IPS-18c (cell line): ENCODE data around the gene FHOD3.

ENCODE experiments used
- H3K4me3 ChIP-seq: 2 replicates; pipeline ENCODE4 v1.7.0; 2013; ENCODE audit warnings: low read depth, mild to moderate bottlenecking, low read length, moderate library complexity; ENCODE audit not compliant: insufficient read depth
- H3K9me3 ChIP-seq: one replicate; pipeline ENCODE4 v1.6.1; 2013; ENCODE audit warnings: mild to moderate bottlenecking, low read length, moderate library complexity; ENCODE audit not compliant: control insufficient read depth, insufficient read depth

FHOD3 gene

GRCh38 chr18:36633961-36634412 lies 336.5 kb downstream of the FHOD3 start:
- H3K4me3 ChIP-seq = no peak overlapping the region

GRCh38 chr18:36634573-36635216 lies 337.2 kb downstream of the FHOD3 start:
- no peak overlapping the region for H3K4me3 ChIP-seq
- H3K9me3 ChIP-seq = no peaks in the 10 kb centered on the region

More at GRCh38 chr18:36633961-36634412, 336.5 kb downstream of the FHOD3 start:
- H3K9me3 ChIP-seq = no peaks in the 10 kb centered on the region

- Histone ChIP-seq H3K4me3 (no peak overlapping the region), H3K9me3 (no peaks in the 10 kb centered on the region)
Measured at GRCh38 chr18:36635414-36636096, 338.0 kb downstream of the FHOD3 start.

- Histone ChIP-seq H3K9me3 (no peaks in the 10 kb centered on the region), H3K4me3 (no peak overlapping the region)
Measured at GRCh38 chr18:36636237-36636817, 338.8 kb downstream of the FHOD3 start.

- no peak overlapping the region for H3K4me3 ChIP-seq
- no peaks in the 10 kb centered on the region for H3K9me3 ChIP-seq
Measured at GRCh38 chr18:36638224-36638623, 340.7 kb downstream of the FHOD3 start.

- H3K4me3 ChIP-seq = no peak overlapping the region
- H3K9me3 ChIP-seq = no peaks in the 10 kb centered on the region
Measured at GRCh38 chr18:36640021-36640952, 342.8 kb downstream of the FHOD3 start.

GRCh38 chr18:36643061-36643460 lies 345.5 kb downstream of the FHOD3 start:
- H3K4me3 ChIP-seq = no peak overlapping the region
- H3K9me3 ChIP-seq = no peaks in the 10 kb centered on the region

- Histone ChIP-seq H3K9me3 (no peaks in the 10 kb centered on the region), H3K4me3 (no peak overlapping the region)
Measured at GRCh38 chr18:36648803-36649202, 351.3 kb downstream of the FHOD3 start.

GRCh38 chr18:36649205-36649604 lies 351.7 kb downstream of the FHOD3 start:
- Histone ChIP-seq H3K9me3 (no peaks in the 10 kb centered on the region), H3K4me3 (no peak overlapping the region)

- Histone ChIP-seq H3K9me3 (no peaks in the 10 kb centered on the region), H3K4me3 (no peak overlapping the region)
Measured at GRCh38 chr18:36650266-36650665, 352.8 kb downstream of the FHOD3 start.

GRCh38 chr18:36650906-36651305 lies 353.4 kb downstream of the FHOD3 start:
- Histone ChIP-seq H3K4me3 (no peak overlapping the region), H3K9me3 (no peaks in the 10 kb centered on the region)

- no peaks in the 10 kb centered on the region for H3K9me3 ChIP-seq
Measured at GRCh38 chr18:36652503-36652902, 355.0 kb downstream of the FHOD3 start.

GRCh38 chr18:36653141-36653869 lies 355.8 kb downstream of the FHOD3 start:
- Histone ChIP-seq H3K4me3 (no peak overlapping the region), H3K9me3 (no peaks in the 10 kb centered on the region)

More at GRCh38 chr18:36652503-36652902, 355.0 kb downstream of the FHOD3 start:
- no peak overlapping the region for H3K4me3 ChIP-seq

GRCh38 chr18:36653870-36654269 lies 356.4 kb downstream of the FHOD3 start:
- no peak overlapping the region for H3K4me3 ChIP-seq

GRCh38 chr18:36655074-36655473 lies 357.6 kb downstream of the FHOD3 start:
- no peaks in the 10 kb centered on the region for H3K9me3 ChIP-seq
- no peak overlapping the region for H3K4me3 ChIP-seq

More at GRCh38 chr18:36653870-36654269, 356.4 kb downstream of the FHOD3 start:
- H3K9me3 ChIP-seq = no peaks in the 10 kb centered on the region

- Histone ChIP-seq H3K4me3 (no peak overlapping the region), H3K9me3 (no peaks in the 10 kb centered on the region)
Measured at GRCh38 chr18:36655930-36656329, 358.4 kb downstream of the FHOD3 start.

GRCh38 chr18:36658611-36659010 lies 361.1 kb downstream of the FHOD3 start:
- no peaks in the 10 kb centered on the region for H3K9me3 ChIP-seq

More at GRCh38 chr18:36658611-36659010, 361.1 kb downstream of the FHOD3 start:
- H3K4me3 ChIP-seq = no peak overlapping the region
